Erythroblast (primary cell): Measurements from ENCODE around the gene SFRP5.

ENCODE experiments used
- GATA1 ChIP-seq: IDR thresholded peaks from 2 replicates; pipeline ENCODE4 v1.6.1; 2011; ENCODE audit warnings: low read depth, mild to moderate bottlenecking, control low read depth, low read length, moderate library complexity
- POLR2A ChIP-seq: IDR thresholded peaks from 2 replicates; pipeline ENCODE4 v1.6.1; 2011; ENCODE audit warnings: mild to moderate bottlenecking, low read length

GRCh38 chr10:97719602-97720001 lies 52.2 kb downstream of the SFRP5 start:
- no peak for TF ChIP-seq POLR2A
- TF ChIP-seq GATA1, result no peak
